T-helper 17 cell (primary cell): ENCODE measurements around the gene OSBPL3. TPM values are rescaled to one million over a fixed set of nuclear protein-coding genes. Genes with fewer than 3 reads are reported as not detected.

Source experiments
- ATAC-seq: fragments of 150-1000 bp; cut with Tn5 transposase; 2 replicates; pipeline ENCODE4 v1.10.0; 2021; ENCODE audit warnings: mild to moderate bottlenecking, moderate library complexity
- DNase-seq, 3 donors: peaks; one replicate each; pipeline versions ENCODE4 v3.0.0 to v3.0.0-alpha.2; 2020 to 2021
- H3K9me3 ChIP-seq: one replicate; pipeline ENCODE4 v1.7.0; 2013; ENCODE audit warnings: low read length, mild to moderate bottlenecking; ENCODE audit not compliant: control insufficient read depth, poor library complexity, severe bottlenecking
- H3K27ac Mint-ChIP-seq: one replicate; pipeline ENCODE4 v1.8.0; 2022; ENCODE audit warnings: mild to moderate bottlenecking, moderate library complexity, mixed read lengths
- H3K27me3 Mint-ChIP-seq: one replicate; pipeline ENCODE4 v1.8.0; 2022; ENCODE audit warnings: mixed read lengths
- H3K36me3 Mint-ChIP-seq: one replicate; pipeline ENCODE4 v1.8.0; 2022; ENCODE audit warnings: low read depth, mixed read lengths
- H3K4me1 Mint-ChIP-seq: one replicate; pipeline ENCODE4 v1.8.0; 2022; ENCODE audit warnings: mild to moderate bottlenecking, mixed read lengths
- H3K4me3 Mint-ChIP-seq: one replicate; pipeline ENCODE4 v1.8.0; 2022; ENCODE audit warnings: mild to moderate bottlenecking, moderate library complexity, mixed read lengths
- total RNA-seq, 4 donors: library from RNA in 2 of 4; stranded (reverse) in 2 of 4; gene quantifications; one replicate each; pipeline ENCODE4 v1.2.3 and lab custom pipeline; 2022 to 2026

OSBPL3 gene
- total RNA-seq, 2 donors from 2014 or later: 54.8 to 54.9 TPM

DNA sequence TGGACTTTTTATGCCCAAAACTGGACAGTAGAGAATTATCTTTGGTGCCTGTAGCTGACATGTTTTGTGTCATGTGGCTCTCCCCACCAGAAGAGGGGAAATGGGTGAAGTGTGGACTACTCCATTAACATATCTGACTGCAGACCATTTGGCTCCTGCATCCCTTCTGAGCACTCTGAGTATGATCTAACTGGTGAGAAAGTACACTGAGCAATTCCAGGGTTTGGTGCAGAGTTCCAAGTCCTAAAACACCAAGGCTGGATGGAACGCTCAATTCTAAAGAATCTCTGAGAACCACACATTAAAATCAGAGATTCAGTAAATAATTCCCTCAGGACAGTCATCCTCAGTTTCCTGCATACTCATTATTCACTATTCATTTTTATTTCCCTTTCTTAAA lies 22.8 kb upstream of the OSBPL3 start:
- Mint-ChIP-seq H3K27me3 (no peaks in the 10 kb centered on the region), H3K4me3 (no peak overlapping the region), H3K4me1 (no peaks in the 10 kb centered on the region), H3K36me3 (peaks cover 1% of the 10 kb centered on the region), H3K27ac (no peak overlapping the region)
- H3K9me3 ChIP-seq: peaks cover 5% of the 10 kb centered on the region
- DNase-seq (no peak), ATAC-seq (no peak)

DNA sequence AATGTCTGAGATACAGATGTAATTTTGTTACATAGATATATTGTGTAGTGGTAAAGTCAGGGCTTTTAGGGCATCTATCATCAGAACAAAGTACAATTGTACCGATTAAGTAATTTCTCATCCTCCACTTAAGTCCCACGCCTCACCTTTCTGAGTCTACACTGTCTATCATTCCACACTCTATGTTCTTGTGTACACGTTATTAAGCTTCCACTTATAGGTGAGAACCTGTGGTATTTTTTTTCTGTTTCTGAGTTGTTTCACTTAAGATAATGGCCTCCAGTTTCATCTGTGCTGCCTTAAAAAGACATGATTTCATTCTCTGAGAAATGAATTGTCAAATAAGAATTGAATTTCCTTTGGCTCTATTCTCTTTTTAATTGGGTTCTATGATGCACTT lies 15.5 kb upstream of the OSBPL3 start:
- no peak for ATAC-seq
- DNase-seq: no peak
- Mint-ChIP-seq H3K4me1 (peaks cover 2% of the 10 kb centered on the region), H3K27me3 (no peaks in the 10 kb centered on the region), H3K27ac (no peak overlapping the region), H3K36me3 (peaks cover 2% of the 10 kb centered on the region), H3K4me3 (no peak overlapping the region)
- H3K9me3 ChIP-seq: no peaks in the 10 kb centered on the region

DNA sequence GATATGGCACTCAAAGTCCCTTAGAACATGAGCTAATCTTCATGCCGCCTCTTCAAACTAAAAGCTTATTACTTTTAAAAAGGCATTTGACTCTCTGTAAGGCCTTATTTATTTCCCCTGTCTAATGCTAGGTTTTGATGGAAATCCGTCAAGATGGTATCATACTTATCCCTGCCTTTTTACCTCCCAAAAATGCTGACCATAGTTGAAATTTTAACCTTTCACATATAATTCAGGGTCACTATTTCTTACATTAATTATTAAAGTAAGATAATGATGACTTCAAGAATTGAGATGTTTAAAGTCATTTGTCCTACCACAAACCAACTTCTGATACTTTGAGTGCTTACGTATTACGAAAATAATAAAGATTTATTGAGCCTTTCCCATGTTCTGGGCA lies 12.3 kb upstream of the OSBPL3 start:
- Mint-ChIP-seq H3K36me3 (no peaks in the 10 kb centered on the region), H3K4me1 (peaks cover 2% of the 10 kb centered on the region), H3K27ac (no peak overlapping the region), H3K27me3 (no peaks in the 10 kb centered on the region), H3K4me3 (no peak overlapping the region)
- DNase-seq: no peak
- H3K9me3 ChIP-seq: no peaks in the 10 kb centered on the region
- no peak for ATAC-seq

DNA sequence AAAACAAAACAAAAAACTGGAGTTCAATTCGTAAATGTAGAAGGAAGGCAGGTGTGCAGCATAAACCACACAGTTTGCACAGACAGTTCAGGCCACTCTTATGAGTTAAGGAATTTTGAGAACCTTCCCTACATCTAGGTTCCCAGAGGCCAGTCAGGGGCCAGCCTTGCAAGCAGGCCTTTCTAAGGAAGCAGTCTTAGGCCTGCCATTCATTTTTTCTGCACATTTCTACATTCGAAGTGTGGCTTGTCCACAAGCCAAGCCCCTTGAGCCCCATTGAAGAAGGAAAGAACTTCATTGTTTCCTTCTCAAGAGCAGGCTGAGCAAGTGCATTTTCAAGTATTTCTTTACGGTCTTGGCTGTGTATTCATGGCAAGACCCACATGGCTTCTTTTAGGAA lies 11.4 kb upstream of the OSBPL3 start:
- peaks cover 3% of the 10 kb centered on the region for H3K36me3 Mint-ChIP-seq
- ATAC-seq (no peak), DNase-seq (no peak)
- no peak overlapping the region for H3K4me3 Mint-ChIP-seq
- no peaks in the 10 kb centered on the region for H3K27me3 Mint-ChIP-seq
- H3K4me1 Mint-ChIP-seq: peaks cover 7% of the 10 kb centered on the region
- no peaks in the 10 kb centered on the region for H3K9me3 ChIP-seq
- H3K27ac Mint-ChIP-seq: no peak overlapping the region

DNA sequence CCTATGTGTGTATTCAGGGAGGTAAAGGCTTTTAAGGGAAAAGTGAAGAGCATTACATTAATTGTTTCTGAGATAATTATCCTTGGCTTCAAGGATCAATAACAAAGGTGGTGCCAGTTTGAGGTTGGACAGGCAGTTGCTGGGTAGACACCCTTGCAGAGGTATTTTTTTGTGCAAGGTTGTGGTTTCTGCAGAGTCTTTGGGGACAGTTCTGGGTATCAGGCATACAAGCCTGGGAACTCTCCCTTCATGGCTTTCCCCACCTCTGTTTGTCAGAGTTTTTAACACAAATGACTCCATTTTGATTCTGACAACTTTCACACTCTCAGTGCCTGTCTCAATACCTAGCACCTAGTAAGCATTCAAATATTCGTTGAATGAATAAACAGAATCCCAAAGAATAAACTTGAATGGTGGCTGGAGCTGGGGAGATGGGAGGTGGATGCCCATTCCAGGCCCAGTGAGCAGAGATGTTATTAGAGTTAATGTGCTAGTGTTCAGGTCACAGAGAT lies 7.4 kb upstream of the OSBPL3 start:
- Mint-ChIP-seq H3K36me3 (peaks cover 3% of the 10 kb centered on the region), H3K4me1 (peaks cover 7% of the 10 kb centered on the region), H3K27ac (no peak overlapping the region), H3K4me3 (no peak overlapping the region), H3K27me3 (no peaks in the 10 kb centered on the region)
- ATAC-seq (no peak), DNase-seq (no peak)
- no peaks in the 10 kb centered on the region for H3K9me3 ChIP-seq

DNA sequence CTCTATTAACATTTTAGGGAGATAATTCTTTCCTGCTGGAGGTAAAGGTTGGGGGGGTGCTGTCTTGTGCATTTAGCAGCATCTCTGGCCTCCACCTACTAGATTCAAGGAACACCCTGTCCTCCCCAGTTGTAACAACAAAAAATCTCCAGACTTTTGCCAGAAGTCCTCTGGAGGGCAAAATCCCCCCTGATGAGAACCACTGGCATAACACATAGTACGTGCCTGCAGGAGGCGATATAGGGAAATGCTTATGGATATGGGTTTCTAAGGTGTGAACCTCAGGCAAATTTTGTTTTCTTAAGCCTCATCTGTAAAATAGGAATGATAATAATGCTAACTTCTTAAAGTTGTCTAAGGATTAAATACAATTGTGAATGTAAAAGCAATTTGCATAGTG lies 2.9 kb upstream of the OSBPL3 start:
- DNase-seq (no peak), ATAC-seq (no peak)
- Mint-ChIP-seq H3K27me3 (no peaks in the 10 kb centered on the region), H3K4me3 (peak overlapping the region; percentile 96), H3K4me1 (peaks cover 35% of the 10 kb centered on the region), H3K36me3 (peaks cover 3% of the 10 kb centered on the region), H3K27ac (peak overlapping the region; percentile 94)
- no peaks in the 10 kb centered on the region for H3K9me3 ChIP-seq

DNA sequence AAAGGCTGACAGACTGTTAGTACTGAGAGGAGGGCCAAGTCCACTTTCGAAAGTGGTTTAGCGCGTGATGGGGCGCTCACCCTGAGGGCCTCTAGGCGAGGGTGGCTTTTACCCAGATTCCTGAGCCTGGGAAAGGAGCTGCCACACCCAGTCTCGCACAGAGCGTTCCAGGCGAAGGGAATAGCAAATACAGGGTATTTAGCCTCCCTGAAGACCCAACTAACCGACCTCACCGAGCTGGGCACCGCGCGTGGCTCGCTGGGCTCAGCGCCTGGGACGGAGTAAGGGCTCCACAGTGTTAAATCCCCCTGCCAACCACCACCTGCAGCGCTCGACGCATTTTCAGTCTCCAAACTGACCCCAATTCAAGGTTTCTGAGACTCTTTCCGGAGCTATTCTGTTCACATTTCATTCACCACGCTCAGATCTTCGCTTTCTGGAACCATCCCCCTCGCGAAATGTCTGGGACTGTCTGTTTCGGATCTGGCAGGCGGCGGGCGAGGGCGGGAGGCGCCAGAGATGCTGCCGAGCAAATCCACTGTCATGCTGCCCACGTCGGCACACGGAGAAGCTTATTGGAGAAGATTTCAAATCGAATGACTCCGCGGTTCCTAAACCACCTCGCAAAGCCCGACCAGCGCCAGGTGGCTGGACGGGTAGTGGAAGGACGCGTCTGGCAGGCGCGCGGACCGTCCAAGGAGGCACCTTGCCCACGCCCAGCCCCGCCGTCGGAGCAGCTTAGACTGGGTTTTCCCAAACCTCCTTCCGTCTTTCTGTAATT lies 1.4 kb upstream of the OSBPL3 start:
- Mint-ChIP-seq H3K4me3 (peak overlapping the region; percentile 96), H3K36me3 (no peaks in the 10 kb centered on the region), H3K27ac (peak overlapping the region; percentile 94), H3K27me3 (no peaks in the 10 kb centered on the region), H3K4me1 (peaks cover 41% of the 10 kb centered on the region)
- peak; percentile 27 to 38 (median 32) for DNase-seq
- no peaks in the 10 kb centered on the region for H3K9me3 ChIP-seq
- no peak for ATAC-seq

DNA sequence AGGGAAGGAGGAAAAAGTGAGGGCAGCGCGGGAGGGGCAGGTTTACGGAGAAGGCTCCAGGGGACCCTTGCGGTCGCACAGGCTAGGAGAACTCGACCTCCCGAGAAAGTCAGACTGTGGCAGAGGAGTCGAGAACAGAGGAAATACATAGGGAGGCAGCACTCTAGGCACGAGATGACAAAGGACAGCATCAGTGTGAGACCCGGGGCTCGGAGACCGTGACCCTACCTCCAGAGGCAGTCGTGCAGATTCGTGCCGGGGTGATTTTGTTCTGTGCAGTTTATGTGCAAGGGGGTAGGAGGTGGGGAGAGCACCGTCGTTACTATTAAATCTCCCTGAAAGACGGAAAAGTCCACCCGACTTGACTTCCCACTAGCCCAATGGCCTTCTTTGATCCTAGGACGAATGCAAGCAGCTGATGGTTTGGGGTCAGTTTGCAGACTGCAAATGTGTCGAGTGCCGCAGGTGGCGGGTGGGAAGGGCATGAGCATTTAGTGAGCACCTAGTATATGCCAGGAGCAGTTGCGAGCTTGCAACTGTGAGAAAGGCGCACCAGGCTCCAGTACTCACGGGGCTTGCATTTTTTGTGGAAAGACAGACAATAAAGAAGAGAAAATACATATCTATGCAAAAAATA lies 674 bp upstream of the OSBPL3 start:
- DNase-seq (peak in 2 of 3 donors; percentile 16 to 28), ATAC-seq (peak; percentile 29)
- H3K36me3 Mint-ChIP-seq: no peaks in the 10 kb centered on the region
- no peaks in the 10 kb centered on the region for H3K9me3 ChIP-seq
- peak overlapping the region; percentile 94 for H3K27ac Mint-ChIP-seq
- H3K4me3 Mint-ChIP-seq: peak overlapping the region; percentile 96
- H3K27me3 Mint-ChIP-seq: no peaks in the 10 kb centered on the region
- peaks cover 48% of the 10 kb centered on the region for H3K4me1 Mint-ChIP-seq

DNA sequence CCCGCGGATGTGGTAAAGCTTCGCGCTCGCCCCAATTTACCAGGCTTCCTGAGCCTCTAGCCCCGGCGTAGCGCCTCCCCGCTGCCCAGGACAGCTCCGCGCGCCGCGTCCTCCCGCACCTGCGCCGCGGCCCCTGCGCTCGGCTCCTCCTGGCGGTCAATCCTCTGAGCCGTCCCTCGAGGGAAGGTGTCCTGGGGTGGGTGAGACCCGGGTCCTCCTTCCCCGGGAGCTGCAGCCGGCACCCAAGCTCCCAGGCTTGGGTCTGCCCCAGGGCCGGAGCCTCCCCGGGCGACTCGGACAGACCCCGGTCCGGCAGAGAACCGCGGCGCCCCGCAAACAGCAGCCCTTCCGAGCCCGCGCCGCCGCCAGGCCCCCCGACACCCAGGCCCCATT lies 512 bp downstream of the OSBPL3 start:
- H3K9me3 ChIP-seq: no peaks in the 10 kb centered on the region
- peak overlapping the region; percentile 92 for H3K27ac Mint-ChIP-seq
- H3K4me3 Mint-ChIP-seq: peak overlapping the region; percentile 96
- peak; percentile 64 to 72 (median 70) for DNase-seq
- peaks cover 56% of the 10 kb centered on the region for H3K4me1 Mint-ChIP-seq
- H3K36me3 Mint-ChIP-seq: no peaks in the 10 kb centered on the region
- ATAC-seq: peak; percentile 63
- no peaks in the 10 kb centered on the region for H3K27me3 Mint-ChIP-seq

DNA sequence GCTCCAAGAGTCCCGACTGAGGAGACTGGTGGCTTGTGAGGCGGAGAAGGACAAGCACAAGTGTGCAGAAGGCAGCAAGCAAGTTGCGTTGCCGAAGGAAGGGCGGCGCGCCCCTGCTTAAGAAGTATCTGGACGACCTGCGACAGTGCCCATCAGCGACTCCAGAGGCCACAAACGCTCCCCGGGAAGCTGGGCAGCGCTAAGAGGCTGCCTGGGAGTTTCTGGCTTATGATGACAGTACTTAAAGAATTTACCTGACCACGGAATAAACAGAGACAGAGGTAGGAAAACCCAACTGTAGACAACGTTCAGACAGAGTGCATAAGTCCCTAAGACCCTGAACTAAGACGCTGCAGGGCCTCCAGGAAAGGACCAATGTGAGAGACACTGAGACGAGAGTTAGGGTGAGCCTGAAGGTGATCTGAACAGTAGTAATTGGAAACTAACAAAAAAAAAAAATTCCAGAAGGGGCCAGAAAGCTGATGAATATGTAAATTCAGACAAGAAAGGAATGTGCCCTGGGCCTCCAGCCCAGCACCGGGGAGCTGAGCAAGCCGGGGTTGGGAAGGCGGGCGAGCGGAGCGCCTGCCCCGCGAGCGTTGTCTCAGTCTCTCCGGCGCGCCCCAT lies 1.0 kb downstream of the OSBPL3 start:
- H3K27ac Mint-ChIP-seq: peak overlapping the region; percentile 92
- no peaks in the 10 kb centered on the region for H3K27me3 Mint-ChIP-seq
- peaks cover 61% of the 10 kb centered on the region for H3K4me1 Mint-ChIP-seq
- no peaks in the 10 kb centered on the region for H3K36me3 Mint-ChIP-seq
- H3K9me3 ChIP-seq: no peaks in the 10 kb centered on the region
- H3K4me3 Mint-ChIP-seq: peak overlapping the region; percentile 96
- ATAC-seq (peak; percentile 1), DNase-seq (no peak)

DNA sequence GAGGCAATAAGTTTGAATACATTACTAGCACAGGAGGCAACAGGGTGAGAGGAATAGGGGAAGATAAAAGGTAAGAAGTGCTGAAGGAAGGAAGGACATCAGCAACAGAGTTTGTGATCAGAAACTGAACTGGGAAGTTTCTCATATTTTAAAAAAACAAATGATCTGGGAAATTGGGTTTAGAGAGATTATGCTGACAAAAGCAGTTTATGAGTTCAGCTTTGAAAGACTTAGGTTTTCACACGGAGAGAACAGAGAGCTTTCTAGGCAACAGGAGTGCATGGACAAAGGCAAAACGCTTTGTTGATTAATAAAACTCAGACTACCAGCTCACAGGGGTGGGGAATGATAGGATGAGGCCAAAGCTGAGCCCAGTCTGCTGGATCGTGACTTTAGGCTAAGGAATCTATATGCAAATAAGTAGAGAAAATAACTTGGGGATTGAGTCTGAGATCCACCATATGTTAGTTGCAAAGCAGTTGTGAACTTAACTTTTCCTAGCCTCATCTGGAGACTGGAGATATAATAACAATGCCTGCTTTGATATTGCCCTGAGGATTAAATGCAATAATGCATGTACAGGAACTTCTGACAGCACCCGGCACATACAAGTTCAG lies 4.2 kb downstream of the OSBPL3 start:
- H3K9me3 ChIP-seq: no peaks in the 10 kb centered on the region

DNA sequence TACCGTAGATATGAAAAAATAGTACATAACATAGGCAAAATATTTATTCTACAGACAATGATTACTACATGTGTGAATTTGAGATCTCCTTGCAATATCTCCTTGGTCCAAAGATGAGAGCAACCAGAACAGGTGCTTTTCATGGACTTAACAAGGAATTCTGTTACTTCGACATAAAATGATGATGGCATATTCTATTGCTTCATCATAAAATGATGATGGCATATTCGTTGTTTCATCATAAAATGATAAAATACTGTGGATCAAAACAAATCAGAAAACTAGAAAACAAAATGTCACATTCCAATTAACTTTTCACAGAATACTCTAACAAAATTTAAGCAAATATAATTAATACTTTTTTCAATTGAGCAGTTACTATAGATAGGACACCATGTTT lies 4.8 kb downstream of the OSBPL3 start:
- no peak for ATAC-seq
- no peaks in the 10 kb centered on the region for H3K9me3 ChIP-seq
- no peak for DNase-seq
- no peaks in the 10 kb centered on the region for H3K27me3 Mint-ChIP-seq
- H3K27ac Mint-ChIP-seq: no peak overlapping the region
- peak overlapping the region; percentile 64 for H3K4me3 Mint-ChIP-seq
- peaks cover 64% of the 10 kb centered on the region for H3K4me1 Mint-ChIP-seq
- no peaks in the 10 kb centered on the region for H3K36me3 Mint-ChIP-seq

More for the DNA sequence above, 4.2 kb downstream of the OSBPL3 start:
- H3K4me1 Mint-ChIP-seq: peaks cover 67% of the 10 kb centered on the region
- peak overlapping the region; percentile 69 for H3K4me3 Mint-ChIP-seq
- ATAC-seq: no peak
- DNase-seq: no peak
- H3K36me3 Mint-ChIP-seq: no peaks in the 10 kb centered on the region
- H3K27ac Mint-ChIP-seq: no peak overlapping the region
- no peaks in the 10 kb centered on the region for H3K27me3 Mint-ChIP-seq
